ENCODE data around the gene PI4KA.
"Not testable (repeated sequence)": the region's sequence is repeated elsewhere in the genome, so short reads cannot be mapped to it uniquely, and the experiment has no call there.

PI4KA gene

GRCh38 chr22:20746431-20747189, 112.0 kb downstream of the PI4KA start:
- no peak for DNase-seq

- no peak for DNase-seq
Measured at GRCh38 chr22:20745119-20745518, 113.5 kb downstream of the PI4KA start.

- DNase-seq, result no peak
Measured at GRCh38 chr22:20744456-20744855, 114.2 kb downstream of the PI4KA start.

GRCh38 chr22:20742764-20743163, 115.8 kb downstream of the PI4KA start:
- no peak for DNase-seq

- DNase-seq, result no peak
Measured at GRCh38 chr22:20741634-20742581, 116.7 kb downstream of the PI4KA start.

- DNase-seq, result no peak
Measured at GRCh38 chr22:20741008-20741633, 117.5 kb downstream of the PI4KA start.

GRCh38 chr22:20740222-20740951, 118.2 kb downstream of the PI4KA start:
- no peak for DNase-seq

GRCh38 chr22:20738394-20739089, 120.1 kb downstream of the PI4KA start:
- DNase-seq, result no peak

- DNase-seq, result not testable (repeated sequence)
Measured at GRCh38 chr22:20736891-20737290, 121.7 kb downstream of the PI4KA start.

GRCh38 chr22:20735356-20736162, 123.1 kb downstream of the PI4KA start:
- DNase-seq, result not testable (repeated sequence)

- DNase-seq, result not testable (repeated sequence)
Measured at GRCh38 chr22:20732431-20732830, 126.2 kb downstream of the PI4KA start.

GRCh38 chr22:20729194-20729593, 129.4 kb downstream of the PI4KA start:
- DNase-seq, result no peak

GRCh38 chr22:20728523-20729190, 130.0 kb downstream of the PI4KA start:
- DNase-seq, result no peak

GRCh38 chr22:20727118-20728015, 131.2 kb downstream of the PI4KA start:
- DNase-seq, result no peak

- no peak for DNase-seq
Measured at GRCh38 chr22:20725987-20726558, 132.5 kb downstream of the PI4KA start.

GRCh38 chr22:20724676-20725454, 133.7 kb downstream of the PI4KA start:
- no peak for DNase-seq

- no peak for DNase-seq
Measured at GRCh38 chr22:20721409-20722218, 137.0 kb downstream of the PI4KA start.

Measured in NCI-H2081 treated with DMSO at 0.1 percent for 48 hours (cell line).